GM12875 (cell line): ENCODE measurements around the gene DAB2IP.

ENCODE experiments used
- H3K4me3 ChIP-seq: one replicate; pipeline ENCODE4 v1.5.1; 2011; ENCODE audit warnings: low read depth, low read length, control low read depth
- TF ChIP-seq, protein P1 (sequence below): IDR thresholded peaks from 2 replicates; pipeline ENCODE4 v1.5.1; 2011; ENCODE audit warnings: low read depth, mild to moderate bottlenecking, control low read depth, inconsistent platforms, low read length, moderate library complexity, borderline replicate concordance; ENCODE audit not compliant: insufficient read depth

Gene DAB2IP

DNA sequence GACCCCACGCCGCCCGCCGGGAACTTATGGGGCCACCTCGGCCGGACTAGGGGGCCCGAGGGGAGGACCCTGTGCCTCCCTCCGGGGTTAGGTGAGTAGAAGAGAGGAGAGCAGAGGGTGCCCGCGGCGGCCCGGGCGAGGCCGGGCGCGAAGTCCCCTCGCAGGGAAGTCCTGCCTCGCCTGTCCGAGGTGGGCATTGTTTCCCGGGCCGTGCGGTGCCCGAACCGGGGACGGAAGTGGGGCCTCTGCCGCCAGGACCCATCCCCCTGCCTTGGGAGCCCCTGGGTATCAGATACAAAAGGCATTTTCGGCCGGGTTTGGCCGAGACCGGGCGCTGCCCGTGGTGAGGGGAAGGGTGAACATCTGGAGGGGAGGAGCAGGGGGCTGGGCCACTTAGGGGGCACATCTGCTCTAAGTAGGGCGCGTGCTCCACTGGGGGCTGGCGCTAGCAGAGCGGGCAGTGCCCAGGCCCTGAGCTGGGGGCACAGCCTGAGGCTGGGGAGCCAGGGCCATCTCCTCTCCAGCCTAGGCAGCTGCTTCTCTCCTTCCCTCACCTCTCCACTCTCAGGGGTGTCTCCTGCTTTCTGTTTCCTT, 48.2 kb downstream of the DAB2IP start:
- TF ChIP-seq, protein P1, sequence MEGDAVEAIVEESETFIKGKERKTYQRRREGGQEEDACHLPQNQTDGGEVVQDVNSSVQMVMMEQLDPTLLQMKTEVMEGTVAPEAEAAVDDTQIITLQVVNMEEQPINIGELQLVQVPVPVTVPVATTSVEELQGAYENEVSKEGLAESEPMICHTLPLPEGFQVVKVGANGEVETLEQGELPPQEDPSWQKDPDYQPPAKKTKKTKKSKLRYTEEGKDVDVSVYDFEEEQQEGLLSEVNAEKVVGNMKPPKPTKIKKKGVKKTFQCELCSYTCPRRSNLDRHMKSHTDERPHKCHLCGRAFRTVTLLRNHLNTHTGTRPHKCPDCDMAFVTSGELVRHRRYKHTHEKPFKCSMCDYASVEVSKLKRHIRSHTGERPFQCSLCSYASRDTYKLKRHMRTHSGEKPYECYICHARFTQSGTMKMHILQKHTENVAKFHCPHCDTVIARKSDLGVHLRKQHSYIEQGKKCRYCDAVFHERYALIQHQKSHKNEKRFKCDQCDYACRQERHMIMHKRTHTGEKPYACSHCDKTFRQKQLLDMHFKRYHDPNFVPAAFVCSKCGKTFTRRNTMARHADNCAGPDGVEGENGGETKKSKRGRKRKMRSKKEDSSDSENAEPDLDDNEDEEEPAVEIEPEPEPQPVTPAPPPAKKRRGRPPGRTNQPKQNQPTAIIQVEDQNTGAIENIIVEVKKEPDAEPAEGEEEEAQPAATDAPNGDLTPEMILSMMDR: no peak
- no peak overlapping the region for H3K4me3 ChIP-seq

DNA sequence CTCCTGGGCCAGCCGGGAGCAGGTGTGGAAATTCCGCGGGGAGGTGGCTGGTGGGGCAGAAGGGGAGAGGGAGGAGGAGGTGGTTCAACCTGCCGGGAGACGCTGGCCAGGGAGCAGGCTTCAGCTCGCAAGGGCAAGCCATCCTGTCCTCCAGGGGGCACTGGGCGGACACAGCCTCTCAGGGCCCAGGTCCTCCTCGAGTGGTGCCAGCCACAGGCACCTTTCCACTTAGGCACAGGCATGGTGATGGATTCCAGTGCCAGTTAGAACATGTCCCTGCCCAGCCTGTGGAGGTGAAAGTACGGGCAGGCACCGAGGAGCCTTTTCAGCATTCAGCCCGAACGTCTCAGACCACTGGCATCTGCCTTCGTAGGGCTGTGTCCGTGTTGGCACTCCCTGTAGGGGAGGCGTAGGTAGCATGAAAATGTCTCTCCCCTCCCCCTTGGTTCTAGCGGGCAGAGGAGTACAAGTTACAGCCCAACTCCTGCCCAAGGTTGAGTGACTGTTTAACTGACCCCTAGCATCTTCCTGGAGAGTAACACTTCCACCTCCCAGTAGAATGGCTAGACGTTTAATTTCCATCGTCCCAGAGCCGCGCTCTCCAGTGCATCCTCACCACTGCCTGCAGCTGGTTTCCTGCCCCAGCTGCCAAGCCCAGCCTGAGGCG, 48.9 kb downstream of the DAB2IP start:
- H3K4me3 ChIP-seq: no peak overlapping the region

DNA sequence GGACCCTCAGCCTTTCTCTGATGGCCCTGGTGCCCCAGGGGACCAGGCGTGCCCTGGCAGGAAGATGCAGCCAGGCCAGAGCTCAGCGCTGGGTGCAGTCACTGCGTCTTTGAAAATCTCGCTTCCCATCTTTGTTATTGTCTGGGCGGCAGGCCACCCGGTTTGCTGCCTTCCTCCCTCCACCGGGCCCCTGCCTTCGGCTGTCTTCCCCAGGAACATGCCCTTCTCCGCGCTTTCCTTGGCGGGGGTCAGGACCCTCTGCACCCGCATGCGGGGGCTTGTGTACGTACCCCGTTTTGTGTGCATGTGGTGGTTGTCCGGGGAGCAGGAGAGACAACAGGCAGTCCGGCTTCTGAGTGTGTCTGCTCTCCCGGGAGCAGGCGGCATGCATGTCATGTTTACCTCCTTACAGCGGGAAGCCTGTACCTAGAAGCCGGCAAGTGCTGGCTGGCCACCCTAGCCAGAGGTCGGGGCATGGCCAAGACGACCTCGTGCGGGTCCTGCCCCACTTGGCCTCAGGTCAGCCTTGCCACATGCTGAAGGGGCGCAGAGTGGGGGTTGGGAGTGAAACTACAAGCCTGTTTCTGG, 49.5 kb downstream of the DAB2IP start:
- H3K4me3 ChIP-seq: no peak overlapping the region
- TF ChIP-seq, protein P1: no peak

More for the DNA sequence above, 48.9 kb downstream of the DAB2IP start:
- TF ChIP-seq, protein P1: peak; percentile 54; the same call in 1 of the 2 replicates

DNA sequence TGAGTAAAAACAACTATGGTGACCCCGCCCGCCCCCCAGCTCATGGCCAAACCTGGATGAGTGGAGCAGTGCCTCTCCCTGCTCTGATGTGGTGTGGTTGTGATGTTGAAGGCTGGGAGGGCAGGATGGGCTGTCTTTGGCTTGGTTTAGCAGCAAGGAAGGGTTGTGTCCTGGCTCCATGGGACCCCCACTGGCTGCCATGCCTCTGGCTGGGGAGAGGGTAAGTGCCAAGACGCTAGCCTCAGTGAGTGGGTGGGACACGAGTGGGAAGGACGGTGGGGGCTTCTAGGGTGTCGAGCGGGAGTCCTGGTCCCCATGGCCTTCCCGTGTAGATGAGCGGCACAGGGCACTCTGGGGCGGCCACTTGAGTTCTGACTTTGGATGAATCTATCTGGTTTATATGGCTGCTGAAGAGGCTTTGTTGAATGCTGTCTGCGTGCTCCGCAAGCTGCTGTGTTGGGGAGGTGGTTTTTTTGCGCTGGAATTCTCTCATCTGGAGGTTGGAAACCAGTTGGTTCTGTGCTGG, 50.4 kb downstream of the DAB2IP start:
- H3K4me3 ChIP-seq: no peak overlapping the region
- TF ChIP-seq, protein P1: no peak

DNA sequence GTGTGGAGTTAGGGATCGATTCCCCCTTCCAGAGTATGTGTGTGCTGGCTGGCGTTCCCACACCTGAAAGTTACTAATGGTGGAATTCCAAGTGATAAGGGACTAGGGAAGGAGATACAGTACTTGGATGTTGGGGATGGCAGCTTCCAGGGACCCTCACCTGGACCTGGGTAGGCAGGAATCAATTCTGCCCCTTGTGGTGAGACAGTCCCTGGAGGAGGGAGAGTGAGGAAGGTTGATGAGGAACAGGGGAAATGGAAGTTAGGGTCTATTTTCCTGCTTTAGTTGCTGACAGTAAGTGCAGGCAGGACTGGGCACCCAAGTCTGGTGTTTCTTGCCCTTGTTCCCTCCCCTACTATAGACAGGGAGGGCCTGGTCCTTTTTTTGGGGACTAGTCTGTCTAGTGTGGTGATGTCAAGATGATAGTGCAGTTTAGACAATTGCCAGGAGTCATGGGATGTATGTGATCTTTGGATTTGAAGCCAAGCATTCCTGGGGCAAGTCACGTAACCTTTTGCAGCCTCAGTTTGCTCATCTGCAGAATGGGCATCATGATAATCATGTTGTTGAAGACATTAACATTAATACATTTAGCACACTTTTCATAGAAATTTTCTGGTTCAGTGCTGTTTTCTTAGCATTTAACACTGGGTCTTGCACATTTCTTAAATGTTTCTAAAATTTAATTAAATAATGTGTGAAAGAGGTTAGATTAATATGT, 51.7 kb downstream of the DAB2IP start:
- no peak overlapping the region for H3K4me3 ChIP-seq
- TF ChIP-seq, protein P1: peak; percentile 11; the same call in 1 of the 2 replicates

DNA sequence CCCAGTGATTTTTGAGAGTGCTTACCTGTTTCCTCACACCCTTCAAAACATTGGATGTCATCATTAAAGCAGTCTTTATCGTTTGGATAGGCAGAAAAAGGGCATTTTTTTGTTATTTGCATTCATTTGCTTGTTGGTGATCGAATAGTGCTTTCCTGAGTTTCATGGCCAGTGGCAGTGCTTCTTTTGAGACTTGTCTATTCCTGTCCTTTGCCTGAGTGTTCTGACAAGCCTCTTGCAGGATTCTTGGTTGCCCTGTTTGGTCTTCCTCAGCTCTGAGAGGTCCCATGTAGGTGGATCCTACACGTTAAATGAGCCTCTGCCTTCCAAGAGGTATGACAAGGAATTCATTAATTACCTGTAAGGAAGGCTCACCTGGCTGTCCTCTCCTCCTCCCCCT, 52.8 kb downstream of the DAB2IP start:
- TF ChIP-seq, protein P1: no peak
- H3K4me3 ChIP-seq: no peak overlapping the region
